AML-193 (cell line): ENCODE data around the gene RCBTB1.
"Not testable (repeated sequence)": the region's sequence is repeated elsewhere in the genome, so short reads cannot be mapped to it uniquely, and the experiment has no call there.

Source experiments
- DNase-seq, 2 experiments: peaks; one replicate each; lab custom pipeline; 2025; lab: John Stamatoyannopoulos, UW

The RCBTB1 gene

DNA sequence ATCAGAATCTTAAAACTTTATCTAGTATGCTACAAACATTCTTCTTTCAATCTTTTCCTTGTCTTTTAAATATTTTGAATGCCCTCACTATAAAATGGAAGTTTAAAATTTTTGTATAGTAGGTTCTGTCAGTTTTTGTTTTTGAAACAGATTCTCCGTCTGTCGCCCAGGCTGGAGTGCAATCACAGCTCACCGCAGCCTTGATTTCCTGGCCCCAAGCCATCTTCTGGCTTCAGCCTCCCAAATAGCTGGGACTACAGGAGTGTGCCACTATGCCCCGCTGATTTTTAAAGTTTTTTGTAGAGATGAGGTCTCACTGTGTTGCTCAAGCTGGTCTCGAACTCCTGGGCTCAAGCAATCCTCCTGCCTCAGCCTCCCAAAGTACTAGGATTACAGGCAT is 68.9 kb downstream of the RCBTB1 start:
- no peak for DNase-seq

DNA sequence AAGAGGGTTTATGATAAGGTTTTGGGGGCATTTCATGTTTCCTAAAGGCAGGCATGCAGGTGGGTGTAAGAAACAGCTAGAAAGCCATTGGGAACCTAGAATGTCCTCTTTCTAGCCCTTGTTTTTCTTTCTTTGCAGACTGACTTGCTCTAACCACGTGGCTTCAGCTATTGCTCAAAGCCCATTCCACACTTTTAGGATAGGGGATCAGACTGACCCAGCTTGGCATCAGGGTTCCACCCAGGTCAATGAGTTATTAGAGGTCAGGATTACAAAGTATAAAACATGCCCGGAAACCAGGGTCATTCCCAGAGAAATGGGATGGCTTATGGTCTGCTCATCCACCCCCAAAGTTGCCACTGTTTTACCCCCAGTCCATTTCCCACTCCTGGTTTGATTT is 72.8 kb downstream of the RCBTB1 start:
- no peak for DNase-seq

DNA sequence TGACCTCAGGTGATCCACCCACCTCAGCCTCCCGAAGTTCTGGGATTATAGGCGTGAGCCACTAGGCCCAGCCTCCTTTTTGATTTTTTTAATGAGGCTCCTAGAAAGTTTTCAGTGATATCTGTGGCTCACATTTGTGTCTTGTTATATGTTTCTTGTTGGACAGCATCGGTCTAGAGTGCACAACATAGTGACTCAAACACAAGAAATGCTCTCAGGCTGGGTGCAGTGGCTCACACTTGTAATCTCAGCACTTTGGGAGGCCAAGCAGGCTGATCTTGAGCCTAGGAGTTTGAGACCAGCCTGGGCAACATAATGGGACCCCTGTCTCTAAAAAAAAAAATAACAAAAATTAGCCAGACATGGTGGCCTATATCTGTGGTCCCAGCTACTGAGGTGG is 81.4 kb downstream of the RCBTB1 start:
- no peak for DNase-seq

DNA sequence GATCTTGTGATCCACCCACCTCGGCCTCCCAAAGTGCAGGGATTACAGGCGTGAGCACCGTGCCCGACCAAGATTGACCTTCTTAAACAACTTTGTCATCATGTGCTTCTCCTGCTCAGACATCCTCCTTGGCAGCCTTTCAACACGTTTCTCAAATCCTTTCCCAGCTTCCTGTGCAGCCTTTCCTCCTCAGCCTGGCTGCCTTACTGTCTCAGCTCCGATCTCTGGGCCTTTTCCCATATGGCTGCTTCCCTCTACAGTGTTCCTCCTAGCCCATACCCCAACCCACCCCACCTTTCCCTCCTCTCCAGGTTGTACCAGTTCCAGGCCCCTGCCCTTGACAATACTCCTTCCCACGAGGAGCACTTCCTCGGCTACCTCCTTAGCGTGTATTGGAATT is 82.4 kb downstream of the RCBTB1 start:
- DNase-seq, result no peak

GRCh38 chr13:49499889-49500660 is 85.3 kb downstream of the RCBTB1 start:
- no peak for DNase-seq

- DNase-seq, result no peak
Measured at GRCh38 chr13:49498206-49498605, 87.2 kb downstream of the RCBTB1 start.

DNA sequence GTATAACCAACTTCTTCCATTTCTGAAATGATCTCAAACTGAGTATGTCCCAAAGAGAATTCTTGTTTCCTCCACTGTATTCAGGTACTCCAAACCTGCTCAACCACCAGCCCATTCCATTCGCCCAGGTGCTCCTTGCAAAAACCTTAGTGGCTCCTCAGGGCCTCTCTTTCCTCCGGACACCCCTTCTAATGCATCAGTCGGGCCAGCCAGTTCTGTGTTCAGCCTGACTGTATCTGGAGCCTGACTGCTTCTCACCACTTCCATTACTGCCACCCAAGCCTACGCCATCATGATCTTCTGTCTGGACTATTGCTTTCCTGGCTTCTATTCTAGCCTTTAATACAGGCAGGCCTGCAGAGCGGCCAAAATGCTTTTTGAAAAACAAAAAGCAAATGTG is 88.1 kb downstream of the RCBTB1 start:
- no peak for DNase-seq

DNA sequence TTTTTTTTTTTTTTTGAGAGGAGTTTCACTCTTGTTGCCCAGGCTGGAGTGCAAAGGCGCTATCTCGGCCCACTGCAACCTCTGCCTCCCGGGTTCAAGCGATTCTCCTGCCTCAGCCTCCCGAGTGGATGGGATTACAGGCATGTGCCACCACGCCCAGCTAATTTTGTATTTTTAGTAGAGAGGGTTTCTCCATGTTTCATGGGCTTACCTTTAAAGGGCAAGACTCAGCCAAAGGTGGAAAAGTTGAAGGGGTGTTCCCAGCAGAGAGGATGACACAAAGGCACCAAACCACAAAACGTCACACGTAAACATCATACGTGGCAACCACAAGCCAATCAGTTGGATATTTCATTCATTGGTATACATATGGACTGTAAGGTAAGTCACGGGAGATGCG is 88.5 kb downstream of the RCBTB1 start:
- not testable (repeated sequence) for DNase-seq

GRCh38 chr13:49495783-49496762 is 89.3 kb downstream of the RCBTB1 start, which contains the start of gene PHF11:
TSS of gene PHF11 (plus strand) at chr13:49495953. CDS start at chr13:49496002, 49 bp downstream.
- DNase-seq, result peak; percentile 70 to 71

GRCh38 chr13:49494645-49495044 is 90.7 kb downstream of the RCBTB1 start:
- peak; percentile 45 to 52 for DNase-seq

GRCh38 chr13:49488563-49488962 is 96.8 kb downstream of the RCBTB1 start:
- DNase-seq, result no peak
